HUES48 (cell line): ENCODE data around the gene XRCC5.

Experiments used
- H3K27ac ChIP-seq: one replicate; pipeline ENCODE4 v1.7.0; 2013; ENCODE audit warnings: low read depth, low read length, inconsistent platforms
- H3K27me3 ChIP-seq: 2 replicates; pipeline ENCODE4 v1.6.1; 2013; ENCODE audit warnings: mild to moderate bottlenecking, low read length; ENCODE audit not compliant: control insufficient read depth, insufficient read depth
- H3K36me3 ChIP-seq: 2 replicates; pipeline ENCODE4 v1.6.1; 2013; ENCODE audit warnings: low read length; ENCODE audit not compliant: control insufficient read depth, insufficient read depth
- H3K4me1 ChIP-seq: 2 replicates; pipeline ENCODE4 v1.6.1; 2013; ENCODE audit warnings: mild to moderate bottlenecking, low read length; ENCODE audit not compliant: control insufficient read depth, insufficient read depth
- H3K4me3 ChIP-seq: 2 replicates; pipeline ENCODE4 v1.5.1; 2013; ENCODE audit warnings: mild to moderate bottlenecking, low read depth, low read length
- H3K9ac ChIP-seq: 2 replicates; pipeline ENCODE4 v1.6.1; 2013; ENCODE audit warnings: mild to moderate bottlenecking, low read depth, low read length, moderate library complexity
- H3K9me3 ChIP-seq: 2 replicates; pipeline ENCODE4 v1.6.1; 2013; ENCODE audit warnings: low read length; ENCODE audit not compliant: control insufficient read depth, insufficient read depth

Gene XRCC5

GRCh38 chr2:216159144-216159543 is 50.0 kb downstream of the XRCC5 start:
- Histone ChIP-seq H3K4me3 (no peak overlapping the region), H3K9me3 (no peaks in the 10 kb centered on the region), H3K36me3 (peaks cover 99% of the 10 kb centered on the region)

GRCh38 chr2:216159646-216160045 is 50.5 kb downstream of the XRCC5 start:
- H3K36me3 ChIP-seq: peaks cover 99% of the 10 kb centered on the region
- no peak overlapping the region for H3K4me3 ChIP-seq
- no peak overlapping the region for H3K9ac ChIP-seq
- no peaks in the 10 kb centered on the region for H3K4me1 ChIP-seq
- H3K27ac ChIP-seq: no peak overlapping the region
- H3K27me3 ChIP-seq: no peaks in the 10 kb centered on the region
- H3K9me3 ChIP-seq: no peaks in the 10 kb centered on the region

More at GRCh38 chr2:216159144-216159543, 50.0 kb downstream of the XRCC5 start:
- Histone ChIP-seq H3K27me3 (no peaks in the 10 kb centered on the region), H3K27ac (no peak overlapping the region), H3K4me1 (no peaks in the 10 kb centered on the region), H3K9ac (no peak overlapping the region)

- Histone ChIP-seq H3K27me3 (no peaks in the 10 kb centered on the region), H3K9ac (no peak overlapping the region), H3K27ac (no peak overlapping the region), H3K9me3 (no peaks in the 10 kb centered on the region), H3K4me3 (no peak overlapping the region), H3K36me3 (peaks cover 99% of the 10 kb centered on the region), H3K4me1 (no peaks in the 10 kb centered on the region)
Observed at GRCh38 chr2:216160786-216161185, 51.6 kb downstream of the XRCC5 start.

- H3K27ac ChIP-seq: no peak overlapping the region
- no peaks in the 10 kb centered on the region for H3K27me3 ChIP-seq
- no peaks in the 10 kb centered on the region for H3K4me1 ChIP-seq
- H3K36me3 ChIP-seq: peaks cover 99% of the 10 kb centered on the region
- H3K4me3 ChIP-seq: no peak overlapping the region
- no peak overlapping the region for H3K9ac ChIP-seq
- no peaks in the 10 kb centered on the region for H3K9me3 ChIP-seq
Observed at GRCh38 chr2:216161967-216162366, 52.8 kb downstream of the XRCC5 start.

- Histone ChIP-seq H3K9me3 (no peaks in the 10 kb centered on the region), H3K9ac (no peak overlapping the region), H3K27me3 (no peaks in the 10 kb centered on the region), H3K36me3 (peaks cover 100% of the 10 kb centered on the region), H3K27ac (no peak overlapping the region), H3K4me3 (no peak overlapping the region), H3K4me1 (no peaks in the 10 kb centered on the region)
Observed at GRCh38 chr2:216163518-216163917, 54.4 kb downstream of the XRCC5 start.

- Histone ChIP-seq H3K27me3 (no peaks in the 10 kb centered on the region), H3K36me3 (peaks cover 100% of the 10 kb centered on the region), H3K27ac (no peak overlapping the region), H3K9ac (no peak overlapping the region), H3K4me3 (no peak overlapping the region), H3K4me1 (no peaks in the 10 kb centered on the region), H3K9me3 (no peaks in the 10 kb centered on the region)
Observed at GRCh38 chr2:216164087-216164486, 54.9 kb downstream of the XRCC5 start.

GRCh38 chr2:216164576-216164975 is 55.4 kb downstream of the XRCC5 start:
- Histone ChIP-seq H3K4me3 (no peak overlapping the region), H3K9me3 (no peaks in the 10 kb centered on the region), H3K36me3 (peaks cover 100% of the 10 kb centered on the region), H3K27me3 (no peaks in the 10 kb centered on the region), H3K9ac (no peak overlapping the region), H3K27ac (no peak overlapping the region), H3K4me1 (no peaks in the 10 kb centered on the region)

GRCh38 chr2:216165711-216166110 is 56.6 kb downstream of the XRCC5 start:
- no peaks in the 10 kb centered on the region for H3K9me3 ChIP-seq
- H3K4me1 ChIP-seq: no peaks in the 10 kb centered on the region
- peaks cover 98% of the 10 kb centered on the region for H3K36me3 ChIP-seq
- no peak overlapping the region for H3K9ac ChIP-seq
- no peak overlapping the region for H3K27ac ChIP-seq
- H3K27me3 ChIP-seq: no peaks in the 10 kb centered on the region
- no peak overlapping the region for H3K4me3 ChIP-seq

GRCh38 chr2:216169087-216169486 is 59.9 kb downstream of the XRCC5 start:
- no peaks in the 10 kb centered on the region for H3K4me1 ChIP-seq
- H3K4me3 ChIP-seq: no peak overlapping the region
- peaks cover 97% of the 10 kb centered on the region for H3K36me3 ChIP-seq
- H3K9me3 ChIP-seq: no peaks in the 10 kb centered on the region
- H3K27me3 ChIP-seq: no peaks in the 10 kb centered on the region
- no peak overlapping the region for H3K27ac ChIP-seq
- H3K9ac ChIP-seq: no peak overlapping the region

GRCh38 chr2:216170076-216170763 is 61.1 kb downstream of the XRCC5 start:
- Histone ChIP-seq H3K27me3 (no peaks in the 10 kb centered on the region), H3K27ac (no peak overlapping the region), H3K9me3 (no peaks in the 10 kb centered on the region), H3K4me3 (no peak overlapping the region), H3K9ac (no peak overlapping the region), H3K4me1 (no peaks in the 10 kb centered on the region), H3K36me3 (peaks cover 97% of the 10 kb centered on the region)

GRCh38 chr2:216171011-216171410 is 61.9 kb downstream of the XRCC5 start:
- H3K4me3 ChIP-seq: no peak overlapping the region

More at GRCh38 chr2:216171011-216171410, 61.9 kb downstream of the XRCC5 start:
- no peak overlapping the region for H3K27ac ChIP-seq
- H3K9me3 ChIP-seq: no peaks in the 10 kb centered on the region
- peaks cover 97% of the 10 kb centered on the region for H3K36me3 ChIP-seq
- no peaks in the 10 kb centered on the region for H3K27me3 ChIP-seq
- no peaks in the 10 kb centered on the region for H3K4me1 ChIP-seq
- H3K9ac ChIP-seq: no peak overlapping the region
